Omental fat pad (tissue), 4 donors: ENCODE results near the gene CLCF1. TPM values are rescaled to one million over a fixed set of nuclear protein-coding genes. Genes with fewer than 3 reads are reported as not detected.

Experiments
- ATAC-seq: fragments of 150-250 bp; one replicate; pipeline ENCODE4 v1.9.1; 2016; ENCODE audit warnings: mild to moderate bottlenecking, moderate library complexity; ENCODE audit not compliant: low FRiP score
- DNase-seq: peaks from one replicate; pipeline ENCODE4 v3.0.0-alpha.2; 2019; ENCODE audit warnings: low spot score
- CTCF ChIP-seq, 3 donors: fragments of 450-650 bp; IDR thresholded peaks; one replicate each; pipeline ENCODE4 v1.5.1; 2016 to 2017; ENCODE audit warnings: antibody characterized with exemption in 3 of 3, mild to moderate bottlenecking in 3 of 3, moderate library complexity in 2 of 3
- total RNA-seq, 4 donors: library from RNA; depleted of rRNA; stranded (reverse); fragments of >200 nt; gene quantifications; one replicate each; pipeline ENCODE4 v1.1.0, GENCODE V29; 2016

CLCF1 gene
- total RNA-seq, 4 donors from 2014 or later: 4.1 to 51.4 (median 25.1) TPM

GRCh38 chr11:67411785-67412152 is 38.4 kb upstream of the CLCF1 start:
- no peak for DNase-seq
- no peak for TF ChIP-seq CTCF (IDR thresholded peaks at IDR 0.05)
- ATAC-seq: no peak

- ATAC-seq: no peak
- DNase-seq: no peak
- no peak for TF ChIP-seq CTCF (IDR thresholded peaks at IDR 0.05)
Measured at GRCh38 chr11:67410984-67411784, 37.8 kb upstream of the CLCF1 start.

- no peak for TF ChIP-seq CTCF (IDR thresholded peaks at IDR 0.05)
- DNase-seq (no peak), ATAC-seq (no peak)
Measured at GRCh38 chr11:67410369-67410831, 37.0 kb upstream of the CLCF1 start.

DNA sequence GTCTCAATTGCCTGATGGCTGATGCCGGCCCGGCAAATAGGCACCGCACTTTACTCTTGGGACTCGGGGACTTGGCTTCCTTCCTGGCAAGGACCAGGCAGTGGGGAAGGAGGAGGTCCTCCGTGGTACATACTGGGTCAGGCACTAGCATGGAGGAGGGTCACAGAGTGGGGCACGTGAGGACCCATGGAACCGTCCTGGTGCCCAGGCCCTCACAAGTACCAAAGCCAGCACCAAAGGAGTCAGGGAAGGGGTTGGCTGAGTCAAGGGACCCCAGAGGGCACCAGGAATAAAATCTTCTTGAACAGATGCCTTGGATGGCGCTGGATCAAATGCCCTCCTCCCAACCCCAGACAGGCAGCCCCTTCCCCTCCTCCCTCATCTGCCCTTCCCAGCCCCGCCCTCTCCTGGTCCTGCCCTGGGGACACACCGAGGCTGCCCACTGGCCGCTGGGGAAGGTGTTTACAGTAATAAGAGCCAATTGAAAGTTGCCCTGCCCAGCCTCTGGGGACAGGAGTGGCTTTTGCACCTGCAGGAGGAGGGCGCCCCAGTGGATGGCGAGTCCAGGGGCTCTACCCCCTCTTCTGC is 36.5 kb upstream of the CLCF1 start:
- no peak for DNase-seq
- no peak for TF ChIP-seq CTCF (IDR thresholded peaks at IDR 0.05)
- ATAC-seq: no peak

DNA sequence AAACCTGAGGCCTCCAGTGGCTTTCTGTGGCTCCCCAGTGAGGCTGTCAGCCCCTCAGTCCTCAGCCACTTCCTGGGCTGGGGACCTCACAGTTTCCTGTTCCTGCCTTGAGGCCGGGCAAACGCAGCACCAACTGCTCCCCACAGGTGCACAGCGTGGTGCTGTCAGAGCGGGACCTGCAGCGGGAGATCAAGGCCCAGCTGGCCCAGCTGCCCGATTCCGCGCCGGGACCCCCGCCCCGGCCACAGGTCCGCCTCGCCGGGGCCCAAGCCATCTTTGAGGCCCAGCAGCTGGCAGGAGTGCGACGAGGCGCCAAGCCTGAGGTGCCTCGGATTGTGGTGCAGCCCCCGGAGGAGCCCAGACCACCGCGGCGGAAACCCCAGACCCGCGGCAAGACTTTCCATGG is 35.9 kb upstream of the CLCF1 start:
- DNase-seq (no peak), ATAC-seq (no peak)
- no peak for TF ChIP-seq CTCF (IDR thresholded peaks at IDR 0.05)

DNA sequence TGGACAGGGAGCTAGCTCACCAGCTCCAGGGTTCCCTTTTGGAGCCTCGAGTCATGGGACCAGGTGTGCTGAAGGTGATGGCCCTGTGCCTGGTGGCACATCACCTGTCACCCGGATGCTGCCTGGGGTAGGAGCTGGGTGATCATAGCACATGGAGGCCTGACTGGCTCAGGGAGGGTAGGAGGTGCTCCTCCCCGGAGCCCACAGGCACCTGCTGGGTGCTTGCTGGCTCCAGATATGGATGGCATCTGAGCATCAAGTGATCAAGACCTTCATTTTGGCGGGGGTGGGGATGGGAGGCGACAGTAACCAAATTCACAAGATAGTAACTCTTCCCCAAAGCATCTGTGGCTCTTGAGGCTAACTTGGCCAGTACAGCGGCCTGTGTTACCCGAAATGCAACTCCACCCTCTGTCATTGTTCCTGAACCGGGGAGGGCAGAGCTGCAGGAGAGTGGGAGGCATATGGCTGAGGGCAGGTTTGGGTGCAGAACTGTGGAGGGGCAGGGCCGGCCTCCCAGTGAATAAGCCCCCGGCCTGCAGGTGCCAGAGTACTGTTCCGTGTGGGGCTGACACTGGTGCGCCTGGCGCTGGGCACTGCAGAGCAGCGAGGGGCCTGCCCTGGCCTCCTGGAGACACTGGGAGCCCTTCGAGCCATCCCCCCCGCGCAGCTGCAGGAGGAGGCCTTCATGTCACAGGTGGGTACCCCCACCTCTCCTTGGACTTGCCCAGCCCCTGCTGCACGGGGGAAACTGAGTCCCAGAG is 35.2 kb upstream of the CLCF1 start:
- no peak for TF ChIP-seq CTCF (IDR thresholded peaks at IDR 0.05)
- ATAC-seq: no peak

More for the DNA sequence above, 35.2 kb upstream of the CLCF1 start:
- no peak for DNase-seq
